Parathyroid adenoma (tissue), 2 donors: ENCODE measurements around the gene SKOR2.
A peak's percentile ranks its signal among the peaks of the same experiment; 100 is the strongest.

Source experiments
- H2AFZ ChIP-seq: fragments of 300-600 bp; sonication (generic); one replicate; pipeline ENCODE4 v1.7.0; 2017; ENCODE audit warnings: antibody characterized with exemption, mild to moderate bottlenecking
- H3K27ac ChIP-seq: fragments of 300-600 bp; sonication (generic); one replicate; pipeline ENCODE4 v1.7.0; 2017
- H3K27me3 ChIP-seq: fragments of 300-600 bp; sonication (generic); one replicate; pipeline ENCODE4 v1.7.0; 2017; ENCODE audit warnings: low read length; ENCODE audit not compliant: control insufficient read depth, insufficient read depth
- H3K36me3 ChIP-seq: fragments of 300-600 bp; sonication (generic); one replicate; pipeline ENCODE4 v1.7.0; 2017; ENCODE audit warnings: low read length; ENCODE audit not compliant: control insufficient read depth, insufficient read depth
- H3K4me1 ChIP-seq: fragments of 300-600 bp; sonication (generic); one replicate; pipeline ENCODE4 v1.7.0; 2017; ENCODE audit warnings: control low read depth
- H3K4me2 ChIP-seq: fragments of 300-600 bp; sonication (generic); one replicate; pipeline ENCODE4 v1.7.0; 2017; ENCODE audit warnings: low read length
- H3K4me3 ChIP-seq: fragments of 300-600 bp; sonication (generic); one replicate; pipeline ENCODE4 v1.7.0; 2017; ENCODE audit warnings: low read depth, low read length
- H3K79me2 ChIP-seq: fragments of 300-600 bp; sonication (generic); one replicate; pipeline ENCODE4 v1.7.0; 2017; ENCODE audit warnings: control low read depth
- H3K9ac ChIP-seq: fragments of 300-600 bp; sonication (generic); one replicate; pipeline ENCODE4 v1.7.0; 2017; ENCODE audit warnings: mild to moderate bottlenecking
- H3K9me3 ChIP-seq: fragments of 300-600 bp; sonication (generic); one replicate; pipeline ENCODE4 v1.7.0; 2017; ENCODE audit warnings: low read length; ENCODE audit not compliant: control insufficient read depth
- CTCF ChIP-seq: fragments of 300-600 bp; sonication (generic); IDR thresholded peaks from one replicate; pipeline ENCODE4 v1.7.0; 2017; ENCODE audit warnings: antibody characterized with exemption, mild to moderate bottlenecking
- donor health status: primary hyperparathyroidism.

SKOR2 gene

GRCh38 chr18:47235096-47235495, 16.4 kb downstream of the SKOR2 start:
- Histone ChIP-seq H3K27me3 (no peaks in the 10 kb centered on the region), H3K27ac (no peak overlapping the region), H3K4me3 (no peak overlapping the region), H3K4me1 (no peaks in the 10 kb centered on the region), H3K9ac (no peak overlapping the region), H3K36me3 (no peaks in the 10 kb centered on the region), H3K9me3 (no peaks in the 10 kb centered on the region), H2AFZ (no peak overlapping the region), H3K4me2 (no peak overlapping the region), H3K79me2 (no peaks in the 10 kb centered on the region)
- no peak for TF ChIP-seq CTCF

GRCh38 chr18:47226660-47227059, 24.8 kb downstream of the SKOR2 start:
- Histone ChIP-seq H2AFZ (no peak overlapping the region), H3K79me2 (no peaks in the 10 kb centered on the region), H3K4me2 (no peak overlapping the region), H3K27ac (no peak overlapping the region), H3K4me3 (no peak overlapping the region), H3K36me3 (no peaks in the 10 kb centered on the region), H3K9me3 (no peaks in the 10 kb centered on the region), H3K27me3 (no peaks in the 10 kb centered on the region), H3K4me1 (no peaks in the 10 kb centered on the region), H3K9ac (no peak overlapping the region)
- TF ChIP-seq CTCF = no peak

- Histone ChIP-seq H3K27me3 (no peaks in the 10 kb centered on the region), H3K9me3 (no peaks in the 10 kb centered on the region), H2AFZ (no peak overlapping the region), H3K4me1 (no peaks in the 10 kb centered on the region), H3K4me2 (no peak overlapping the region), H3K27ac (no peak overlapping the region), H3K9ac (no peak overlapping the region), H3K4me3 (no peak overlapping the region), H3K36me3 (no peaks in the 10 kb centered on the region), H3K79me2 (no peaks in the 10 kb centered on the region)
- TF ChIP-seq CTCF = peak; percentile 62
Measured at GRCh38 chr18:47215554-47216138, 35.8 kb downstream of the SKOR2 start.

GRCh38 chr18:47209171-47209570, 42.3 kb downstream of the SKOR2 start:
- no peak overlapping the region for H3K27ac ChIP-seq
- no peaks in the 10 kb centered on the region for H3K27me3 ChIP-seq
- H3K4me2 ChIP-seq = no peak overlapping the region
- H3K36me3 ChIP-seq = no peaks in the 10 kb centered on the region
- no peak overlapping the region for H2AFZ ChIP-seq
- H3K4me3 ChIP-seq = no peak overlapping the region
- no peaks in the 10 kb centered on the region for H3K79me2 ChIP-seq
- no peak for TF ChIP-seq CTCF
- no peak overlapping the region for H3K9ac ChIP-seq
- no peaks in the 10 kb centered on the region for H3K9me3 ChIP-seq
- H3K4me1 ChIP-seq = no peaks in the 10 kb centered on the region

GRCh38 chr18:47206945-47207637, 44.4 kb downstream of the SKOR2 start:
- H3K4me3 ChIP-seq = no peak overlapping the region
- TF ChIP-seq CTCF = no peak
- H3K9ac ChIP-seq = no peak overlapping the region
- no peaks in the 10 kb centered on the region for H3K27me3 ChIP-seq
- H3K4me1 ChIP-seq = no peaks in the 10 kb centered on the region
- H3K9me3 ChIP-seq = no peaks in the 10 kb centered on the region
- no peaks in the 10 kb centered on the region for H3K36me3 ChIP-seq
- H3K27ac ChIP-seq = no peak overlapping the region
- no peak overlapping the region for H3K4me2 ChIP-seq
- H3K79me2 ChIP-seq = no peaks in the 10 kb centered on the region
- H2AFZ ChIP-seq = no peak overlapping the region
